Hepatocyte (in vitro differentiated cells): ENCODE data around the gene GAS2L3. TPM values are rescaled to one million over a fixed set of nuclear protein-coding genes. Genes with fewer than 3 reads are reported as not detected.
"Not testable (repeated sequence)": the region's sequence is repeated elsewhere in the genome, so short reads cannot be mapped to it uniquely, and the experiment has no call there.

Experiments used
- DNase-seq: peaks from one replicate; pipeline ENCODE4 v3.0.0-alpha.2; 2016; ENCODE audit warnings: low spot score
- H2AFZ ChIP-seq: fragments of 200-600 bp; sonication (generic); 2 replicates; pipeline ENCODE4 v1.6.0; 2016; ENCODE audit warnings: antibody characterized with exemption, mild to moderate bottlenecking
- H3K27ac ChIP-seq: fragments of 200-600 bp; sonication (generic); 2 replicates; pipeline ENCODE4 v1.5.1; 2016; ENCODE audit warnings: mild to moderate bottlenecking
- H3K27me3 ChIP-seq: fragments of 200-600 bp; sonication (generic); 2 replicates; pipeline ENCODE4 v1.6.1; 2016
- H3K36me3 ChIP-seq: fragments of 200-600 bp; sonication (generic); replicated peaks from 2 replicates; pipeline ENCODE4 v1.5.1; 2016; ENCODE audit warnings: low read depth; ENCODE audit not compliant: insufficient read depth
- H3K4me1 ChIP-seq: fragments of 200-600 bp; sonication (generic); 2 replicates; pipeline ENCODE4 v1.5.1; 2016; ENCODE audit warnings: mild to moderate bottlenecking, moderate library complexity; ENCODE audit not compliant: insufficient read depth
- H3K4me2 ChIP-seq: fragments of 200-600 bp; sonication (generic); 2 replicates; pipeline ENCODE4 v1.6.0; 2016
- H3K4me3 ChIP-seq: fragments of 200-600 bp; sonication (generic); 2 replicates; pipeline ENCODE4 v1.5.1; 2016; ENCODE audit warnings: mild to moderate bottlenecking
- H3K79me2 ChIP-seq: fragments of 200-600 bp; sonication (generic); 2 replicates; pipeline ENCODE4 v1.6.0; 2017; ENCODE audit warnings: mild to moderate bottlenecking
- H3K9me2 ChIP-seq: fragments of 200-600 bp; sonication (generic); replicated peaks from 2 replicates; pipeline ENCODE4 v1.6.0; 2017; ENCODE audit warnings: mild to moderate bottlenecking; ENCODE audit not compliant: insufficient read depth
- H3K9me3 ChIP-seq: fragments of 200-600 bp; sonication (generic); 2 replicates; pipeline ENCODE4 v1.5.1; 2016; ENCODE audit warnings: low read depth, mild to moderate bottlenecking
- H4K20me1 ChIP-seq: fragments of 200-600 bp; sonication (generic); 2 replicates; pipeline ENCODE4 v1.6.0; 2016; ENCODE audit warnings: mild to moderate bottlenecking; ENCODE audit not compliant: insufficient read depth, poor library complexity, severe bottlenecking
- EZH2 ChIP-seq: fragments of 200-600 bp; sonication (generic); IDR thresholded peaks from 2 replicates; pipeline ENCODE4 v1.6.1; 2016; ENCODE audit warnings: antibody characterized with exemption, mild to moderate bottlenecking, borderline replicate concordance
- EZH2phosphoT487 ChIP-seq: fragments of 200-600 bp; sonication (generic); IDR thresholded peaks from one replicate; pipeline ENCODE4 v1.6.1; 2018; ENCODE audit warnings: antibody characterized with exemption, mild to moderate bottlenecking, low read depth, moderate library complexity; ENCODE audit not compliant: unreplicated experiment, severe bottlenecking
- WGBS: methylation state at CpG from one replicate; pipeline ENCODE4 v1.1.6; 2016; ENCODE audit warnings: low lambda C conversion rate; ENCODE audit errors: missing lambda C conversion rate; 5-methylcytosine and 5-hydroxymethylcytosine counted together
- polyA plus RNA-seq: library from polyadenylated mRNA; unstranded; fragments of >200 nt; fragmentation: Nextera tagmentation; extraction: Ambion mirVana; gene quantifications from 2 replicates; pipeline ENCODE4 v1.2.1, GENCODE V29; 2016
- total RNA-seq: library from RNA; depleted of rRNA; stranded (reverse); fragments of >200 nt; gene quantifications from 2 replicates; pipeline ENCODE4 v1.2.3, GENCODE V29; 2014
- TF ChIP-seq, protein P1 (sequence below): fragments of 200-600 bp; sonication (generic); IDR thresholded peaks from 2 replicates; pipeline ENCODE4 v1.5.1; 2016; ENCODE audit warnings: antibody characterized with exemption, mild to moderate bottlenecking; ENCODE audit not compliant: poor library complexity

Gene GAS2L3
- total and polyA plus RNA-seq, 2 experiments from 2014 or later, result 1.8 to 14.9 TPM

DNA sequence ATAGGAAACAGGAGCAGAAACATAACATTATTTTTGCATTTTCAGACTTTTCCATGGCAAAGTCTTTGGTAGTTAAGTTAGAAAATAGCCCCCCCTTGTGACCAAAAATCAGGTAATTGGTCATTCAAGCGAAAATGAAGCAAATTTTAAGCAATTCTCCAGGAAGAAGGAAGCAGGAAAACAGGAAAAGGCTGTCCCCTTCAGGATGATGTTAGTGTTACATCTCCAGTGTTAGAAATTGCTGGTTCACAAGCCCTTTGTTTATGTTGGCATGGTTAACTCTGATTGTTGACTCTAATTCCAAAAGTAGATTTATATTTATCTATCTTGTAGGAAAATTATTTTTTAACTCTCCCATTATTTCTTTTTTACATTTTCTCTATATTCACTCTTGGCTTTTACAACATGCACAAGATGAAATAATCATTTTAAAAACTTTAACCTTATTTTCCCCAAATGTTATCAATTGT lies 18.8 kb upstream of the GAS2L3 start:
- H2AFZ ChIP-seq, result no peak overlapping the region
- no peaks in the 10 kb centered on the region for H3K4me1 ChIP-seq
- no peak overlapping the region for H3K27ac ChIP-seq
- no peaks in the 10 kb centered on the region for H3K36me3 ChIP-seq
- no peaks in the 10 kb centered on the region for H3K9me2 ChIP-seq
- H3K4me2 ChIP-seq, result no peak overlapping the region
- no peaks in the 10 kb centered on the region for H3K9me3 ChIP-seq
- TF ChIP-seq, protein P1, sequence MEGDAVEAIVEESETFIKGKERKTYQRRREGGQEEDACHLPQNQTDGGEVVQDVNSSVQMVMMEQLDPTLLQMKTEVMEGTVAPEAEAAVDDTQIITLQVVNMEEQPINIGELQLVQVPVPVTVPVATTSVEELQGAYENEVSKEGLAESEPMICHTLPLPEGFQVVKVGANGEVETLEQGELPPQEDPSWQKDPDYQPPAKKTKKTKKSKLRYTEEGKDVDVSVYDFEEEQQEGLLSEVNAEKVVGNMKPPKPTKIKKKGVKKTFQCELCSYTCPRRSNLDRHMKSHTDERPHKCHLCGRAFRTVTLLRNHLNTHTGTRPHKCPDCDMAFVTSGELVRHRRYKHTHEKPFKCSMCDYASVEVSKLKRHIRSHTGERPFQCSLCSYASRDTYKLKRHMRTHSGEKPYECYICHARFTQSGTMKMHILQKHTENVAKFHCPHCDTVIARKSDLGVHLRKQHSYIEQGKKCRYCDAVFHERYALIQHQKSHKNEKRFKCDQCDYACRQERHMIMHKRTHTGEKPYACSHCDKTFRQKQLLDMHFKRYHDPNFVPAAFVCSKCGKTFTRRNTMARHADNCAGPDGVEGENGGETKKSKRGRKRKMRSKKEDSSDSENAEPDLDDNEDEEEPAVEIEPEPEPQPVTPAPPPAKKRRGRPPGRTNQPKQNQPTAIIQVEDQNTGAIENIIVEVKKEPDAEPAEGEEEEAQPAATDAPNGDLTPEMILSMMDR, result peak; percentile 98
- no peak for TF ChIP-seq EZH2phosphoT487
- peak; percentile 88 for DNase-seq
- H3K79me2 ChIP-seq, result no peaks in the 10 kb centered on the region
- no peaks in the 10 kb centered on the region for H3K27me3 ChIP-seq
- H4K20me1 ChIP-seq, result no peaks in the 10 kb centered on the region
- 0% methylated on average over 1 of the region's 1 CpG for WGBS
- no peak overlapping the region for H3K4me3 ChIP-seq

DNA sequence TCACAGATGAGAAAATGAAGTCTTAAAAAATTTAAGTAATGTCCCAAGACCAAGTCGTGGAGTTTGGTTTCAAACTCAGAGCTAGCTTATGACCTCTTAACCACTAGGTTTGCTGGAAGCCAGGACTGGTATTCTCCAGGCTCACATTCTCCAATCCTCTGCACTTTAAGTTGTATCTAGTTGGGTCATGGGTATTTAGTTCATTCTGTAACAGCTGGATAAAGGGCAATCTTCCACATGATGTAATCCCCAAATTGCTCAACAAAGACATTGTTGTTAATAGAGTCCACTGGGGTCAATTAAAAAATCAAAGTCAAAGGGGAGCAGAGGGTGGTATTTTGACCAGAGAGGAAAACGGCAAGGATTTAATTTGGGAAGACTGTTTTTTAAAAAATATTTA lies 17.8 kb upstream of the GAS2L3 start:
- WGBS, result 76% methylated on average over 2 of the region's 2 CpGs

DNA sequence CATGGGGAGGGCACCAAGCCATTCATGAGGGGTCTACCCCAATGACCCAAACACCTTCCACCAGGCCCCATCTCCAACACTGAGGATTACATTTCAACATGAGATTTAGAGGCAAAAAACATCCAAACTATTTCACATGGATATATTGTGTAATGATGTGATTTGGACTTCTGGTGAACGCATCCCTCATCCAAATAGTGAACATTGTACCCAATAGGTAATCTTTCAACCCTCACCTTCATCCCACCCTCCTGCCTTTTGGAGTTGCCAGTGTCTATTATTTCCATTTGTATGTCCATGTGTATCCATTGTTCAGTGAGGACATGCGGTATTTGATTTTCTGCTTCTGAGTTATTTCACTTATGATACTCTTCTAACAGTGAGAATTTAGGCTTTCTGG lies 16.1 kb upstream of the GAS2L3 start:
- TF ChIP-seq, protein P1, result no peak
- TF ChIP-seq EZH2 (no peak), EZH2phosphoT487 (no peak)
- Histone ChIP-seq H3K36me3 (no peaks in the 10 kb centered on the region), H3K27me3 (no peaks in the 10 kb centered on the region), H3K4me3 (no peak overlapping the region), H3K9me3 (no peaks in the 10 kb centered on the region), H3K27ac (no peak overlapping the region), H2AFZ (no peak overlapping the region), H4K20me1 (no peaks in the 10 kb centered on the region), H3K9me2 (no peaks in the 10 kb centered on the region), H3K4me2 (no peak overlapping the region), H3K79me2 (no peaks in the 10 kb centered on the region), H3K4me1 (no peaks in the 10 kb centered on the region)
- WGBS, result 96% methylated on average over 2 of the region's 2 CpGs
- no peak for DNase-seq

More for the DNA sequence above, 17.8 kb upstream of the GAS2L3 start:
- Histone ChIP-seq H3K27ac (no peak overlapping the region), H3K79me2 (no peaks in the 10 kb centered on the region), H3K4me3 (no peak overlapping the region), H2AFZ (no peak overlapping the region), H3K9me2 (no peaks in the 10 kb centered on the region), H3K36me3 (no peaks in the 10 kb centered on the region), H3K4me1 (no peaks in the 10 kb centered on the region), H3K27me3 (no peaks in the 10 kb centered on the region), H3K9me3 (no peaks in the 10 kb centered on the region), H3K4me2 (no peak overlapping the region), H4K20me1 (no peaks in the 10 kb centered on the region)
- TF ChIP-seq, protein P1, result no peak
- TF ChIP-seq EZH2 (no peak), EZH2phosphoT487 (no peak)
- DNase-seq, result no peak

DNA sequence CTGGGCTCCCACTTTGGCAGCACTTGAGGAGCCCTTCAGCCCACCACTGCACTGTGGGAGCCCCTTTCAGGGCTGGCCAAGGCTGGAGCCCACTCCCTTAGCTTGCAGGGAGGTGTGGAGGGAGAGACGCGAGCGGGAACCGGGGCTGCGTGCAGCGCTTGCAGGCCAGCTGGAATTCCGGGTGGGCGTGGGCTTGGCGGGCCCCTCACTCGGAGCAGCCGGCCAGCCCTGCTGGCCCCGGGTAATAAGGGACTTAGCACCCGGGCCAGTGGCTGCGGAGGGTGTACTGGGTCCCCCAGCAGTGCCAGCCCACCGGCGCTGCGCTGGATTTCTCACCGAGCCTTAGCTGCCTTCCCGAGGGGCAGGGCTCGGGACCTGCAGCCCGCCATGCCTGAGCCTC lies 14.2 kb upstream of the GAS2L3 start:
- not testable (repeated sequence) for H2AFZ ChIP-seq, H3K27ac ChIP-seq, H3K36me3 ChIP-seq, H3K4me3 ChIP-seq, H3K79me2 ChIP-seq, H3K4me2 ChIP-seq, DNase-seq, H3K9me3 ChIP-seq, H3K4me1 ChIP-seq, H3K27me3 ChIP-seq, H4K20me1 ChIP-seq, H3K9me2 ChIP-seq
- 98% methylated on average over 18 of the region's 21 CpGs for WGBS
